ENCODE results near the gene STAT5B. TPM values are rescaled to one million over a fixed set of nuclear protein-coding genes. Genes with fewer than 3 reads are reported as not detected.
"Not testable (repeated sequence)": the region's sequence is repeated elsewhere in the genome, so short reads cannot be mapped to it uniquely, and the experiment has no call there.

The STAT5B gene
- total RNA-seq, 1 donor from 2014 or later = 67.9 TPM

DNA sequence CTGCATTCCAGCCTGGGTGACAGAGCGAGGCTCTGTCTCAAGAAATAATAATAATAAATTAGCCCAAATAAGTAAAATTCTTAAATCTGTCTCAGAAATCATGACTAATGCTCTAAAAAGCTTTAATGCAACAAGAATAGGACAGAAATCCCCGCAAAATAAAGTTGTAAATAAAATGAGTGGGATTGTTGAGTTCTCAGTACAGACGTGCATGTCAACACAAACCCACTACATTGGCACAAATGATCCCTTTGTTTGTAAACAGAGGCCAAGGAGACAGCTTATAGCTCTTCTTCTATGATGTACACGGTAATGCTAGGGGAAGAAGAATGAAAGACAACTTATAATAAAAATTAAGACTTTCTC lies 6.0 kb downstream of the STAT5B start:
- no peaks in the 10 kb centered on the region for H3K36me3 ChIP-seq
- intact Hi-C loops (cut with DNase I) = no loop called here

DNA sequence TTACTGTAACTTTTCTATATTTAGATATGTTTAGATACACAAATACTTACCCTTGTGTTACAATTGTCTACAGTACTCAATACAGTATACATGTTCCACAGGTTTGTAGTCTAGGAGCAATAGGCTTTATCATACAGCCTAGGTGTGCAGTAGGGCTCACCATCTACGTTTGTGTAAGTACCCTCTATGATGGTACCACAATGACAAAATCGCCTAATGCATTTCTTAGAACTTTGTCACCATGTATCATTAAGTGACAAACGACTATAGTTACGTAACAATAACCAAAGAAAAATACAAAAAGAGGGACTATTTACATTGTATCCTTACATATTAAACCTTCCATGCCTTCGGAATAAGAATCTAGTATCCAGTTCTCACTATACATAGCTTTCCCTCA lies 8.0 kb downstream of the STAT5B start:
- no peak for ATAC-seq

More for the DNA sequence above, 6.0 kb downstream of the STAT5B start:
- no peak overlapping the region for H3K4me3 ChIP-seq
- no peak for TF ChIP-seq CTCF (IDR thresholded peaks at IDR 0.05)
- H3K4me1 ChIP-seq = peaks cover 50% of the 10 kb centered on the region
- no peaks in the 10 kb centered on the region for H3K27me3 ChIP-seq (ENCODE audit: low read depth)
- H3K27ac ChIP-seq = no peak overlapping the region
- ATAC-seq (no peak), DNase-seq (no peak)
- H3K9me3 ChIP-seq = no peaks in the 10 kb centered on the region

GRCh38 chr17:42266918-42267766 lies 9.0 kb downstream of the STAT5B start:
- Histone ChIP-seq H3K27ac (no peak overlapping the region), H3K4me1 (peaks cover 21% of the 10 kb centered on the region), H3K4me3 (no peak overlapping the region), H3K27me3 (ENCODE audit: low read depth) (no peaks in the 10 kb centered on the region), H3K36me3 (no peaks in the 10 kb centered on the region), H3K9me3 (no peaks in the 10 kb centered on the region)
- intact Hi-C loops (cut with DNase I) = no loop called here
- no peak for TF ChIP-seq CTCF (IDR thresholded peaks at IDR 0.05)
- DNase-seq (no peak), ATAC-seq (peak; percentile 59 to 61)

More for the DNA sequence above, 8.0 kb downstream of the STAT5B start:
- H3K27me3 ChIP-seq (ENCODE audit: low read depth) = no peaks in the 10 kb centered on the region
- intact Hi-C loops (cut with DNase I) = no loop called here
- H3K9me3 ChIP-seq = no peaks in the 10 kb centered on the region
- no peak overlapping the region for H3K4me3 ChIP-seq
- DNase-seq = no peak
- no peak overlapping the region for H3K27ac ChIP-seq
- no peak for TF ChIP-seq CTCF (IDR thresholded peaks at IDR 0.05)
- H3K36me3 ChIP-seq = no peaks in the 10 kb centered on the region
- H3K4me1 ChIP-seq = peaks cover 32% of the 10 kb centered on the region

- no peak overlapping the region for H3K27ac ChIP-seq
- intact Hi-C loops (cut with DNase I) = no loop called here
- no peak overlapping the region for H3K4me3 ChIP-seq
- no peaks in the 10 kb centered on the region for H3K27me3 ChIP-seq (ENCODE audit: low read depth)
- TF ChIP-seq CTCF (IDR thresholded peaks at IDR 0.05) = no peak
- no peaks in the 10 kb centered on the region for H3K9me3 ChIP-seq
- no peak for DNase-seq
- peaks cover 16% of the 10 kb centered on the region for H3K4me1 ChIP-seq
- ATAC-seq = no peak
- no peaks in the 10 kb centered on the region for H3K36me3 ChIP-seq
Observed at GRCh38 chr17:42266462-42266861, 9.7 kb downstream of the STAT5B start.

GRCh38 chr17:42264366-42264765 lies 11.8 kb downstream of the STAT5B start:
- H3K36me3 ChIP-seq; H3K4me3 ChIP-seq; H3K27me3 ChIP-seq (ENCODE audit: low read depth); H3K4me1 ChIP-seq; DNase-seq; ATAC-seq; H3K9me3 ChIP-seq; intact Hi-C loops (cut with DNase I); H3K27ac ChIP-seq: not testable (repeated sequence)

DNA sequence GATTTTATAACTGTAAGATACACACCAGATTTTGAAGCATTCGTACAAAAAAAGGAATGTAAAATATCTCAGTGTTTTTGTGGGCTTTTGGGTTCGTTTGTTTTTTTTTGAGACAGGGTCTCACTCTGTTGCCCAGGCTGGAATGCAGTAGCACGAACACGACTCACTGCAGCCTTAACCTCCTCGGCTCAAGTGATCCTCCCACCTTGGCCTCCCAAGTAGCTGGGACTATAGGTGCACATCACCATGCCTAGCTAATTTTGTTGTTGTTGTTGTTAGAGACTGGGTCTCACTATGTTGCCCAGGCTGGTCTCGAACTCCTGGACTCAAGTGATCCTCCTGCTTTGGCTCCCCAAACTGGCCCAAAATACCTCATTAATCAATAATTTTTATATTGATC lies 15.9 kb downstream of the STAT5B start:
- Histone ChIP-seq H3K36me3 (no peaks in the 10 kb centered on the region), H3K4me1 (peaks cover 3% of the 10 kb centered on the region), H3K27me3 (ENCODE audit: low read depth) (no peaks in the 10 kb centered on the region), H3K27ac (no peak overlapping the region), H3K4me3 (no peak overlapping the region), H3K9me3 (no peaks in the 10 kb centered on the region)
- intact Hi-C loops (cut with DNase I) = no loop called here
- no peak for TF ChIP-seq CTCF (IDR thresholded peaks at IDR 0.05)
- DNase-seq (no peak), ATAC-seq (no peak)
